ENCODE measurements around the gene APLP1. TPM values are rescaled to one million over a fixed set of nuclear protein-coding genes. Genes with fewer than 3 reads are reported as not detected.
"Not testable (repeated sequence)": the region's sequence is repeated elsewhere in the genome, so short reads cannot be mapped to it uniquely, and the experiment has no call there.

The APLP1 gene
- total RNA-seq, 5 donors from 2014 or later (not counting 1 experiment from before 2014, with no cell fraction given) = 0.15 to 1.3 (median 0.33) TPM; not detected in 1

DNA sequence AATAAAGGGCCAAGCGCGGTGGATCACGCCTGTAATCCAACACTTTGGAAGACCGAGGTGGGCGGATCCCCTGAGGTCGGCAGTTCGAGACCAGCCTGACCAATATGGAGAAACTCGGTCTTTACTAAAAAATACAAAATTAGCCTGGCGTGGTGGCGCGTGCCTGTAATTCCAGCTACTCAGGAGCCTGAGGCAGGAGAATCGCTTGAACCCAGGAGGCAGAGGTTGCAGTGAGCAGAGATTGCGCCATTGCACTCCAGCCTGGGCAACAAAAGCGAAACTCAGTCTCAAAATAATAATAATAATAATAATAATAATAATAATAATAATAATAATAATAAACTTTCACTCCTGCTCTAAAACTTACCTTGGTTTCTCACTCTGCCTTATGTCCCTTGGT is 42.0 kb downstream of the APLP1 start:
- H3K9me3 Mint-ChIP-seq; DNase-seq; H3K27me3 Mint-ChIP-seq; H3K27me3 ChIP-seq (replicated peaks in 1 of 2; ENCODE audit: control insufficient read depth in 2 of 2, extremely low read depth in 1 of 2, insufficient read depth in 2 of 2, low read length in 1 of 2); CTCF ChIA-PET; POLR2A ChIA-PET; H3K36me3 Mint-ChIP-seq; H3K36me3 ChIP-seq (ENCODE audit: control insufficient read depth in 2 of 2, extremely low read depth in 1 of 2, insufficient read depth in 1 of 2, low read length in 1 of 2); H3K9me3 ChIP-seq; ATAC-seq (replicated peaks in 1 of 4); H3K4me3 Mint-ChIP-seq; H3K27ac ChIP-seq (ENCODE audit: low read length); H3K27ac Mint-ChIP-seq; H3K4me3 ChIP-seq (ENCODE audit: control insufficient read depth in 1 of 2, extremely low read depth in 1 of 2, low read length in 1 of 2): not testable (repeated sequence)
- H3K4me1 ChIP-seq (ENCODE audit: control insufficient read depth in 1 of 2, extremely low read depth in 1 of 2, insufficient read depth in 2 of 2, low read length in 2 of 2) = peaks cover 7 to 39% of the 10 kb centered on the region in 2 experiments
- WGBS (ENCODE audit: insufficient coverage) = 98% methylated on average over 8 of the region's 14 CpGs
- H3K4me1 Mint-ChIP-seq = peaks cover 26 to 37% (median 28%) of the 10 kb centered on the region in 3 donors

DNA sequence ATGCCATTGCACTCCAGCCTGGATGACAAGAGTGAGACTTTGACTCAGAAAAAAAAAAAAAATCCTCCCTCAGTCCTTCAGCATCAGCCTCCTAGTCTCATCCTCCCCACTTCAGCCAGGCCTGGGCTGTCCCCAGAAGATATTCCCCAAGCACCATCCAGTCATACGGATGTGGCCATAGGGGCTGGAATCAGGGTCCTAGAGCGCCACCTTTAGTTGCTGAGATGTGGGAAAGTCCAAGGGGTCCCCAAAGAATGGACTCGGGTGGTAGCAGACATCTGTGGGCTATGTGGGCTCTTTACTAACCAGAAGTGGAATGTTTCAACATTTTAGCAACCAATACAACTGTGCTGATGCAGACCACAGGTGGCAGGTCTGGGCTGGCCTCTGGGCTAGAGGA is 42.8 kb downstream of the APLP1 start:
- Mint-ChIP-seq H3K27me3 (no peaks in the 10 kb centered on the region), H3K27ac (no peak overlapping the region), H3K4me1 (peaks cover 26 to 37% (median 28%) of the 10 kb centered on the region in 3 donors), H3K9me3 (no peaks in the 10 kb centered on the region), H3K4me3 (no peak overlapping the region), H3K36me3 (no peaks in the 10 kb centered on the region)
- no peaks in the 10 kb centered on the region for H3K36me3 ChIP-seq (ENCODE audit: control insufficient read depth in 2 of 2, extremely low read depth in 1 of 2, insufficient read depth in 1 of 2, low read length in 1 of 2)
- no peaks in the 10 kb centered on the region for H3K27me3 ChIP-seq (replicated peaks in 1 of 2; ENCODE audit: control insufficient read depth in 2 of 2, extremely low read depth in 1 of 2, insufficient read depth in 2 of 2, low read length in 1 of 2)
- ATAC-seq (replicated peaks in 1 of 4) (no peak), DNase-seq (no peak)
- POLR2A ChIA-PET = no interaction called here
- no peaks in the 10 kb centered on the region for H3K9me3 ChIP-seq
- H3K27ac ChIP-seq (ENCODE audit: low read length) = no peak overlapping the region
- 67% methylated on average over 1 of the region's 3 CpGs for WGBS (ENCODE audit: insufficient coverage)
- peaks cover 7 to 39% of the 10 kb centered on the region in 2 experiments for H3K4me1 ChIP-seq (ENCODE audit: control insufficient read depth in 1 of 2, extremely low read depth in 1 of 2, insufficient read depth in 2 of 2, low read length in 2 of 2)
- CTCF ChIA-PET = no interaction called here
- no peak overlapping the region for H3K4me3 ChIP-seq (ENCODE audit: control insufficient read depth in 1 of 2, extremely low read depth in 1 of 2, low read length in 1 of 2)

DNA sequence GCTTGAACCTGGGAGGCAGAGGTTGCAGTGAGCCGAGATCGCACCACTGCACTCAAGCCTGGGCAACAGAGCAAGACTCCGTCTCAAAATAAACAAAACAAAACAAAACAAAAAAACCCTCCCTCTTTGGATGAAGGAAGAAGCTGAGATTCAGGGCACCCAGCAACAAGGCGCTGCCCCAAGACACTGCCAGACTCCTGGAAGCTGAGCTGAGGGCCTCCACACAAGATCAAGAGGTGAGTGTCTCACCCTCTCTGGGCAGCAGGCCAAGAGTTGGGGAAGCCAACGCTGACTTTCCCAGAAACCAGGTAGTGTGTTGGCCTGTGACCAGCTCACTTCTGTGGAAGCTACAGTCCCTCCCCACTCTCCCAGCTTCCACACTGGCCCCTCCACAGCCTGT is 43.4 kb downstream of the APLP1 start:
- peak in 2 of 4 experiments; percentile 43 to 44 for ATAC-seq (replicated peaks in 1 of 4)
- Mint-ChIP-seq H3K4me3 (no peak overlapping the region), H3K27ac (no peak overlapping the region), H3K4me1 (peaks cover 26 to 37% (median 28%) of the 10 kb centered on the region in 3 donors), H3K27me3 (no peaks in the 10 kb centered on the region), H3K36me3 (no peaks in the 10 kb centered on the region), H3K9me3 (no peaks in the 10 kb centered on the region)
- CTCF ChIA-PET = no interaction called here
- Histone ChIP-seq H3K36me3 (ENCODE audit: control insufficient read depth in 2 of 2, extremely low read depth in 1 of 2, insufficient read depth in 1 of 2, low read length in 1 of 2) (no peaks in the 10 kb centered on the region), H3K4me3 (ENCODE audit: control insufficient read depth in 1 of 2, extremely low read depth in 1 of 2, low read length in 1 of 2) (no peak overlapping the region), H3K27me3 (replicated peaks in 1 of 2; ENCODE audit: control insufficient read depth in 2 of 2, extremely low read depth in 1 of 2, insufficient read depth in 2 of 2, low read length in 1 of 2) (no peaks in the 10 kb centered on the region), H3K4me1 (ENCODE audit: control insufficient read depth in 1 of 2, extremely low read depth in 1 of 2, insufficient read depth in 2 of 2, low read length in 2 of 2) (peaks cover 7 to 35% of the 10 kb centered on the region in 2 experiments), H3K9me3 (no peaks in the 10 kb centered on the region), H3K27ac (ENCODE audit: low read length) (no peak overlapping the region)
- 0% methylated on average over 1 of the region's 5 CpGs for WGBS (ENCODE audit: insufficient coverage)
- DNase-seq = no peak
- POLR2A ChIA-PET = interaction anchor here in 1 of 2 donors (0.5 kb wide), 1 partner anchor 227 kb away, joined by 7 read pairs; no protein-coding TSS in a partner anchor

DNA sequence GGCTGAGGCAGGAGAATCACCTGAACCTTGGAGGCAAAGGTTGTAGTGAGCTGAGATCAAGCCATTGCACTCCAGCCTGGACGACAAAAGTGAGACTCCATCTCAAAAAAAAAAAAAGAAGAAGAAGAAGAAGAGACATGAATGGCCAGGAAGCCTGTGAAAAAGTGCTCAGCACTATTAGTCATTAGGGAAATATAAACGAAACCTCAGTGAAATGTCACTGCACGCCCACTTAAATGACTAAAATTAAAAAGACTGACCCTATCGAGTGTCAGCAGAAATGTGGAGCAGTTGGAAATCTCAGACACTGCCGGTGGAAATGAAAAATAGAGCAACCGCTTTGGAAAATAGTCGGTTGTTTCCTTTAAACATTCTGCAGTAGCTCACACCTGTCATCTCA is 45.2 kb downstream of the APLP1 start:
- 51% methylated on average over 5 of the region's 7 CpGs for WGBS (ENCODE audit: insufficient coverage)
- Mint-ChIP-seq H3K9me3 (no peaks in the 10 kb centered on the region), H3K27me3 (no peaks in the 10 kb centered on the region), H3K4me3 (no peak overlapping the region), H3K4me1 (peaks cover 19 to 25% (median 20%) of the 10 kb centered on the region in 3 donors), H3K36me3 (no peaks in the 10 kb centered on the region), H3K27ac (no peak overlapping the region)
- no peak for DNase-seq
- Histone ChIP-seq H3K9me3 (no peaks in the 10 kb centered on the region), H3K4me1 (ENCODE audit: control insufficient read depth in 1 of 2, extremely low read depth in 1 of 2, insufficient read depth in 2 of 2, low read length in 2 of 2) (peaks cover 7 to 19% of the 10 kb centered on the region in 2 experiments), H3K27ac (ENCODE audit: low read length) (no peak overlapping the region), H3K4me3 (ENCODE audit: control insufficient read depth in 1 of 2, extremely low read depth in 1 of 2, low read length in 1 of 2) (no peak overlapping the region), H3K27me3 (replicated peaks in 1 of 2; ENCODE audit: control insufficient read depth in 2 of 2, extremely low read depth in 1 of 2, insufficient read depth in 2 of 2, low read length in 1 of 2) (no peaks in the 10 kb centered on the region), H3K36me3 (ENCODE audit: control insufficient read depth in 2 of 2, extremely low read depth in 1 of 2, insufficient read depth in 1 of 2, low read length in 1 of 2) (no peaks in the 10 kb centered on the region)
- CTCF ChIA-PET = no interaction called here
- POLR2A ChIA-PET = interaction anchor here in 1 of 2 donors (0.6 kb wide), 1 partner anchor 181 kb away, joined by 3 read pairs; no protein-coding TSS in a partner anchor
- no peak for ATAC-seq (replicated peaks in 1 of 4)

DNA sequence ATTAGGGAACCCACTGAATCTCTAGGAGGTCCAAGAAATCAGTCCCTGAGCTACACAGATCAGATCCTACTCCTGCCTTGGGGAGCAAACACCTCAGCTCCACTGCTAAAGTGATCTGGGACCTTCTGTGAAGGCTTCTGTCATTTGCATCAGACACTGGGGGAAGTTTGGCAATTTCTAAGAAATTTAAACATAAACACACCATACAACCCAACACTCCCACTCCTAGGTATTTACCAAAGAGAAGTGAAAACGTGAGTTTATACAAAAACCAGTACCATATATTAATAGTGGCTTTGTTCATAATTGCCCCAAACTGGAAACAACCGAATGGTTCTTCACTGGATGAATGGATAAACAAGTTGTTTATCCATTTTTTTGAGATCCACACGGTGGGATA is 47.1 kb downstream of the APLP1 start:
- Histone ChIP-seq H3K4me3 (ENCODE audit: control insufficient read depth in 1 of 2, extremely low read depth in 1 of 2, low read length in 1 of 2) (no peak overlapping the region), H3K9me3 (no peaks in the 10 kb centered on the region), H3K27ac (ENCODE audit: low read length) (no peak overlapping the region), H3K4me1 (ENCODE audit: control insufficient read depth in 1 of 2, extremely low read depth in 1 of 2, insufficient read depth in 2 of 2, low read length in 2 of 2) (peaks cover 0 to 9% of the 10 kb centered on the region in 2 experiments), H3K36me3 (ENCODE audit: control insufficient read depth in 2 of 2, extremely low read depth in 1 of 2, insufficient read depth in 1 of 2, low read length in 1 of 2) (no peaks in the 10 kb centered on the region), H3K27me3 (replicated peaks in 1 of 2; ENCODE audit: control insufficient read depth in 2 of 2, extremely low read depth in 1 of 2, insufficient read depth in 2 of 2, low read length in 1 of 2) (no peaks in the 10 kb centered on the region)
- H3K9me3 Mint-ChIP-seq = no peaks in the 10 kb centered on the region
- ChIA-PET CTCF (interaction anchor here in 1 of 2 donors (0.6 to 0.7 kb wide), 2 partner anchors 23 to 31 kb away, joined by 3 to 7 read pairs; no protein-coding TSS in a partner anchor), POLR2A (interaction anchor here in 1 of 2 donors (0.8 kb wide), 1 partner anchor 14 kb away, joined by 21 read pairs; no protein-coding TSS in a partner anchor)
- peaks cover 5 to 12% (median 11%) of the 10 kb centered on the region in 3 donors for H3K4me1 Mint-ChIP-seq
- DNase-seq (no peak), ATAC-seq (replicated peaks in 1 of 4) (no peak)
- WGBS (ENCODE audit: insufficient coverage) = no CpG with 5 or more reads among the region's 3 CpGs
- no peak overlapping the region for H3K27ac Mint-ChIP-seq
- no peaks in the 10 kb centered on the region for H3K27me3 Mint-ChIP-seq
- H3K36me3 Mint-ChIP-seq = no peaks in the 10 kb centered on the region
- no peak overlapping the region for H3K4me3 Mint-ChIP-seq

DNA sequence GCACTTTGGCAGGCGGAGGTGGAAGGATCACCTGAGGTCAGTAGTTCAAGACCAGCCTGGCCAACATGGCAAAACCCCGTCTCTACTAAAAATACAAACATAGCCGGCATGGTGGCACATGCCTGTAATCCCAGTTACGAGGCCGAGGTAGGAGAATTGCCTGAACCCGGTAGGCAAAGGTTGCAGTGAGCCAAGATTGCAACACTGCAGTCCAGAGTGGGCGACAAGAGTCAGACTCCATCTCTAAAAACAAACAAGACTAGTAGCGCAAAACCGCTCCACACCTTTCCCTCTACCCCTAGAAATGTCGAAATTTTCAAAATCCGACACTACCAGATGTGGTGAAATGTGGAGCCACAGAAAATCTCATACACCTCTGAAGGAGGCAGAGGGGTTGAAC is 50.9 kb downstream of the APLP1 start:
- WGBS (ENCODE audit: insufficient coverage) = 97% methylated on average over 6 of the region's 11 CpGs
- Mint-ChIP-seq H3K36me3 (no peaks in the 10 kb centered on the region), H3K27ac (no peak overlapping the region), H3K4me1 (no peaks in the 10 kb centered on the region), H3K9me3 (no peaks in the 10 kb centered on the region), H3K4me3 (no peak overlapping the region), H3K27me3 (no peaks in the 10 kb centered on the region)
- Histone ChIP-seq H3K9me3 (no peaks in the 10 kb centered on the region), H3K27ac (ENCODE audit: low read length) (no peak overlapping the region), H3K4me3 (ENCODE audit: control insufficient read depth in 1 of 2, extremely low read depth in 1 of 2, low read length in 1 of 2) (no peak overlapping the region), H3K36me3 (ENCODE audit: control insufficient read depth in 2 of 2, extremely low read depth in 1 of 2, insufficient read depth in 1 of 2, low read length in 1 of 2) (no peaks in the 10 kb centered on the region), H3K27me3 (replicated peaks in 1 of 2; ENCODE audit: control insufficient read depth in 2 of 2, extremely low read depth in 1 of 2, insufficient read depth in 2 of 2, low read length in 1 of 2) (no peaks in the 10 kb centered on the region), H3K4me1 (ENCODE audit: control insufficient read depth in 1 of 2, extremely low read depth in 1 of 2, insufficient read depth in 2 of 2, low read length in 2 of 2) (no peaks in the 10 kb centered on the region)
- ChIA-PET CTCF (no interaction called here), POLR2A (no interaction called here)
- DNase-seq (no peak), ATAC-seq (replicated peaks in 1 of 4) (no peak)

DNA sequence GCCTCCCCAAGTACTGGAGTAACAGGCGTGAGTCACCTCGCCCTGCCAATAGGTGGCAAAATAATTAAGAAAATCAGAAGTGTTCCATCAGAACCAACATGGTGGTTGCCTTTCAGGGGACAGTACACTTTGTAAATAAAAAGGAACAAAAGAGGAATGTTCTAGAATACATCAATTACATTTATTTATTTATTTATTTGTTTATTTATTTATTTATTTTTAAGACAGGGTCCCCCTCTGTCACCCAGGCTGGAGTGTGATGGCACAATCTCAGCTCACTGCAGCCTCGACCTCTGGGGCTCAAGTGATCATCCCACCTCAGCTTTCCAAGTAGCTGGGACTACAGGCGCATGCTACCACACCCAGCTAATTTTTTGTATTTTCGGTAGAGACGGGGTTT is 52.6 kb downstream of the APLP1 start:
- no peak overlapping the region for H3K27ac Mint-ChIP-seq

More for the DNA sequence above, 52.6 kb downstream of the APLP1 start:
- Mint-ChIP-seq H3K9me3 (peaks cover 0 to 11% (median 2%) of the 10 kb centered on the region in 3 donors), H3K27me3 (no peaks in the 10 kb centered on the region), H3K36me3 (peaks cover 9% of the 10 kb centered on the region), H3K4me3 (no peak overlapping the region), H3K4me1 (no peaks in the 10 kb centered on the region)
- CTCF ChIA-PET = no interaction called here
- WGBS (ENCODE audit: insufficient coverage) = 90% methylated on average over 3 of the region's 6 CpGs
- H3K9me3 ChIP-seq = no peaks in the 10 kb centered on the region
- no peak for DNase-seq
- ATAC-seq (replicated peaks in 1 of 4) = no peak
- no peaks in the 10 kb centered on the region for H3K36me3 ChIP-seq (ENCODE audit: control insufficient read depth in 2 of 2, extremely low read depth in 1 of 2, insufficient read depth in 1 of 2, low read length in 1 of 2)
- no peaks in the 10 kb centered on the region for H3K4me1 ChIP-seq (ENCODE audit: control insufficient read depth in 1 of 2, extremely low read depth in 1 of 2, insufficient read depth in 2 of 2, low read length in 2 of 2)
- POLR2A ChIA-PET = interaction anchor here in 1 of 2 donors (0.7 kb wide), 1 partner anchor 9 kb away, joined by 3 read pairs; no protein-coding TSS in a partner anchor
- H3K4me3 ChIP-seq (ENCODE audit: control insufficient read depth in 1 of 2, extremely low read depth in 1 of 2, low read length in 1 of 2) = no peak overlapping the region
- no peak overlapping the region for H3K27ac ChIP-seq (ENCODE audit: low read length)
- no peaks in the 10 kb centered on the region for H3K27me3 ChIP-seq (replicated peaks in 1 of 2; ENCODE audit: control insufficient read depth in 2 of 2, extremely low read depth in 1 of 2, insufficient read depth in 2 of 2, low read length in 1 of 2)
